Breast epithelium (tissue), 3 donors: ENCODE measurements around the gene NT5C2.
"Not testable (repeated sequence)": the region's sequence is repeated elsewhere in the genome, so short reads cannot be mapped to it uniquely, and the experiment has no call there.

Experiments used
- POLR2A ChIP-seq: fragments of 450-650 bp; IDR thresholded peaks from one replicate; pipeline ENCODE4 v1.6.1; 2016; ENCODE audit warnings: antibody characterized with exemption, mild to moderate bottlenecking, moderate library complexity
- TF ChIP-seq, protein P1 (sequence below), 3 donors: fragments of 450-650 bp; IDR thresholded peaks; one replicate each; pipeline ENCODE4 v1.5.1; 2016 to 2017; ENCODE audit warnings: antibody characterized with exemption in 3 of 3, mild to moderate bottlenecking in 3 of 3, moderate library complexity in 3 of 3

DNA sequence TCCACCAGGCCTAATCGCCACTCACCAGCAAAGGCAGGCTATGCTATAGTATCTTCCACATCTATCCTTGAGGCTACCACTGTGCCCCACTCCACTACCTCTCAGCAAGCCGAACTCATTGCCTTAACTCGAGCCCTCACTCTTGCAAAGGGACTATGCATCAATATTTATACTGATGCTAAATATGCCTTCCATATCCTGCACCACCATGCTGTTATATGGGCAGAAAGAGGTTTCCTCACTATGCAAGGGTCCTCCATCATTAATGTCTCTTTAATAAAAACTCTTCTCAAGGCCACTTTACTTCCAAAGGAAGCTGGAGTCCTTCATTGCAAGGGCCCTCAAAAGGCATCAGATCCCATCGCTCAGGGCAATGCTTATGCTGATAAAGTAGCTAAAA is 17.2 kb upstream of the NT5C2 start:
- TF ChIP-seq, protein P1, sequence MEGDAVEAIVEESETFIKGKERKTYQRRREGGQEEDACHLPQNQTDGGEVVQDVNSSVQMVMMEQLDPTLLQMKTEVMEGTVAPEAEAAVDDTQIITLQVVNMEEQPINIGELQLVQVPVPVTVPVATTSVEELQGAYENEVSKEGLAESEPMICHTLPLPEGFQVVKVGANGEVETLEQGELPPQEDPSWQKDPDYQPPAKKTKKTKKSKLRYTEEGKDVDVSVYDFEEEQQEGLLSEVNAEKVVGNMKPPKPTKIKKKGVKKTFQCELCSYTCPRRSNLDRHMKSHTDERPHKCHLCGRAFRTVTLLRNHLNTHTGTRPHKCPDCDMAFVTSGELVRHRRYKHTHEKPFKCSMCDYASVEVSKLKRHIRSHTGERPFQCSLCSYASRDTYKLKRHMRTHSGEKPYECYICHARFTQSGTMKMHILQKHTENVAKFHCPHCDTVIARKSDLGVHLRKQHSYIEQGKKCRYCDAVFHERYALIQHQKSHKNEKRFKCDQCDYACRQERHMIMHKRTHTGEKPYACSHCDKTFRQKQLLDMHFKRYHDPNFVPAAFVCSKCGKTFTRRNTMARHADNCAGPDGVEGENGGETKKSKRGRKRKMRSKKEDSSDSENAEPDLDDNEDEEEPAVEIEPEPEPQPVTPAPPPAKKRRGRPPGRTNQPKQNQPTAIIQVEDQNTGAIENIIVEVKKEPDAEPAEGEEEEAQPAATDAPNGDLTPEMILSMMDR (IDR thresholded peaks at IDR 0.05), result not testable (repeated sequence)
- not testable (repeated sequence) for TF ChIP-seq POLR2A
